GM06990 (cell line): ENCODE data around the gene CCDC154.

Source experiments
- DNase-seq: peaks from one replicate; pipeline ENCODE4 v3.0.0-alpha.2; 2011; ENCODE audit not compliant: insufficient read length; ENCODE audit errors: extremely low read depth
- H3K27me3 ChIP-seq: replicated peaks from 2 replicates; pipeline ENCODE4 v1.6.0; 2011; ENCODE audit warnings: low read length; ENCODE audit not compliant: control insufficient read depth, insufficient read depth
- H3K36me3 ChIP-seq: 2 replicates; pipeline ENCODE4 v1.5.1; 2011; ENCODE audit warnings: low read length; ENCODE audit not compliant: control insufficient read depth, insufficient read depth
- H3K4me3 ChIP-seq: replicated peaks from 2 replicates; pipeline ENCODE4 v1.5.1; 2011; ENCODE audit warnings: low read depth, mild to moderate bottlenecking, control low read depth, low read length
- CTCF ChIP-seq: IDR thresholded peaks from 2 replicates; pipeline ENCODE4 v1.5.1; 2011; ENCODE audit warnings: low read length, control low read depth, mild to moderate bottlenecking, inconsistent platforms; ENCODE audit not compliant: insufficient read depth, poor library complexity, severe bottlenecking

Gene CCDC154

DNA sequence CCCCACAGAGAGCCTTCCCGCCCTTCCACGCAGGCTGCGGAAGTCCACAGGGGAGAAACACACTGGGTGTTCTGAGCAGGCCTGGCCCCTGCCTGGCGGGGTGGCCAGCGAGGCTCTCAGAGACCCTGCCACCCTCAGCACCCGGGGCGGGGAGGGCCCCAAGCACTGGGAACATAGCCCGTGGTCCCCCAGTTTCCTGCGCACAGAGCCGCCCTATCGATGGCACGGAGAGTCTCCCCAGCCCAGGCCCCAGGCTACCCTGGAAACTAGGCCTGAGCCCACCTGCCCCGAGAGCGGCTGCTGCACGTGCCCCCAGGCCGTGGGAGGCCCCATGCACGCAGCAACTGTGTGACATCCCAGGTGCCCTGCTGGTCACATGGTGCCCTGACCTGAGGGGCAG, 10.2 kb upstream of the CCDC154 start:
- no peaks in the 10 kb centered on the region for H3K27me3 ChIP-seq
- H3K4me3 ChIP-seq: no peak overlapping the region
- peaks cover 19% of the 10 kb centered on the region for H3K36me3 ChIP-seq
- TF ChIP-seq CTCF: no peak
- no peak for DNase-seq

- Histone ChIP-seq H3K27me3 (no peaks in the 10 kb centered on the region), H3K36me3 (peaks cover 22% of the 10 kb centered on the region), H3K4me3 (no peak overlapping the region)
- DNase-seq: no peak
- TF ChIP-seq CTCF: no peak
Measured at GRCh38 chr16:1453316-1453715, 9.0 kb upstream of the CCDC154 start.

- no peak for DNase-seq
- Histone ChIP-seq H3K36me3 (peaks cover 19% of the 10 kb centered on the region), H3K27me3 (no peaks in the 10 kb centered on the region), H3K4me3 (no peak overlapping the region)
- no peak for TF ChIP-seq CTCF
Measured at GRCh38 chr16:1452530-1452929, 8.2 kb upstream of the CCDC154 start.

DNA sequence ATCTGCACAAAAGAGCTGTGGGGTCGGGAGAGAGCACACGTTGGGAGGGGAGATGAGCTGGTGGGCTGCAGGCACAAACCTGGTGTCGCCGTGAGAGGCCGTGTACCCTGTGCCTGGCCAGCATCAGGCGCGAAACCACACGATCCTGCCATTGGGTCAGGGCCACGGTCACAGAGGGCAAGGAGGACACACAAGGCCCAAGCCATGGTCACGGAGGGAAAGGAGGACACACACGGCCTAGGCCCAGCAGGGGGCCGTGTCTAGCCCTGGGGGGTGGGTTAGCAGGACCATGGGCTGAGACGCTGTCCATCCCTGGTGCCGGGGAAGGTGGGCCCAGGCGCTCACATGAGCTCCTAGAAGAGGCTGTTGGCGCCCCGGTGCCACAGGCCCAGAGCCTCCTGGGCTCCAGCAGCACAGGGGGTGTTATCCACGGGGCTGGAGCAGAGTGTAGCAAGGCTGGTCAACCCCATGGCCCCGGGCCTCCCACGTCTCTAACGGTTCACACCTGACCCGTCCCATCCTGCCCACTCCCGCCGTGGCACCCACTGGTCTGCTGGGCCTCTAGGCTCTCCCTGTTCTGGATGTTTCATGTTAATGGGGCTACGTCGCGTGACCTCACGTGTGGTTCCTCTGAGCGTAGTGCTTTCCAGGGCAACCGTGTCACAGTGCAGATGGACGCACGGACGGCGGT, 7.5 kb upstream of the CCDC154 start:
- H3K27me3 ChIP-seq: no peaks in the 10 kb centered on the region
- H3K36me3 ChIP-seq: peaks cover 19% of the 10 kb centered on the region

DNA sequence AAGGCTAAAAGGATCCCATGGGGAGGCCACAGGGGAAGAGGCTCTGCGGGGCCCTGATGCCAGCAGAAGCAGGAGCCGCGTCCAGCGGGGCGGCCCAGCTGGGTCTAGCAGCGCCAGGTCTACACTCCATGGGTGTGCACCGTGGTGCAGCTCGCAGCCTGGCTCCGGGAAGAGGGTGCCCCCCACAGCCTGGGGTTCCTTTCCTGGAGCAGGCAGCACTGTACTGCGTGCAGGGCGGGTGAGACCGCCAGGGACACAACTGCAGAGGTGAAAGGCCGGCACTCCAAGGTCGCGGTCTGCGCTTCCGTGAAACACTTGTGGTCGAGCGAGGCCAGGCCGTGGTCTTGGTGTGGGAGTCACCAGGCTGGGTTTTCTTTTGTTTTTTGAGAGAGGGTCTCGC, 6.5 kb upstream of the CCDC154 start:
- H3K36me3 ChIP-seq: peaks cover 22% of the 10 kb centered on the region
- no peaks in the 10 kb centered on the region for H3K27me3 ChIP-seq
- no peak for TF ChIP-seq CTCF
- no peak for DNase-seq
- H3K4me3 ChIP-seq: no peak overlapping the region

More for the DNA sequence above, 7.5 kb upstream of the CCDC154 start:
- no peak overlapping the region for H3K4me3 ChIP-seq
- DNase-seq: no peak
- TF ChIP-seq CTCF: no peak

- Histone ChIP-seq H3K4me3 (no peak overlapping the region), H3K36me3 (peaks cover 19% of the 10 kb centered on the region), H3K27me3 (no peaks in the 10 kb centered on the region)
- TF ChIP-seq CTCF: peak; percentile 11
- no peak for DNase-seq
Measured at GRCh38 chr16:1450218-1450617, 5.9 kb upstream of the CCDC154 start.
